ENCODE data around the gene ACP6. TPM values are rescaled to one million over a fixed set of nuclear protein-coding genes. Genes with fewer than 3 reads are reported as not detected.

The ACP6 gene
- polyA plus RNA-seq, 3 donors: 2.0 to 4.1 (median 2.1) TPM

DNA sequence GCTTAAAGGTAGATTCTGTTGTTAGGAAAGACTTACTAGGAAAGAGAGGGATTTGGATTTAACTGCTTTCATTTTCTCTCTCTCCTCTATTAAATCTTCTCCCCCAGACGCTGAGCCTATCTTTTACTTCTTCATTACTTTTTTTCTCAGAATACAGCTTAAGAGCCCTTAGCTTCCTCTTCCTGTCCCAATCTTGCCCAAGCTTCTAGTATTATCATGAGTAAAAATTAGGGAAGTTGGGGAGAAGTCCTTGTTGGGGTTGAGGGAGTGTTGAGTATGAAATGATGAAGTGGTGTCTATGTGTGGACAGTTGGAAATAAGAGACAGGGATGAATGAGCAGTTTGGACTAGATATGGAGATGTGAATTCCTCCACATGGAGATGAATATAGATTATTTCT, 35.0 kb downstream of the ACP6 start:
- Mint-ChIP-seq H3K27ac (peak overlapping the region; percentile 16 to 92 (median 80)), H3K4me1 (peaks cover 21% of the 10 kb centered on the region)

DNA sequence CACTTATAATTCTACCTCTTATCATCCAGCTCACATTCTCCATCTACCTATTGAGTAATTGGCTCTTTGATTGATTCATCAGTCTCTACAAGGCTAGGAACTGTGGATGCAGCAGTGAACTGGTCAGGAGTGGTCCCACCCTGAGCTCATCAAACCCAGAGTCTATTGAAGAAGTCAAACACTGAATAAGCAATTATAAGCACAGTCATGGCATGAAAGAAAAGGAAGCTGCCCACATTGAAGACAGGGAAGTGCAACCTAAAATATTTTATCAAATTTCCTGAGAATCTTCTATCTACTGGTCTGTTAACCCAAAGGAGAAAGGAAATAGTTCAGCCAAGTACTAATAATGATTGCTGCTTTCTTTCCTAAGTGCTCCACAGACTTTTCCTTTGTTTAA, 35.7 kb downstream of the ACP6 start:
- Mint-ChIP-seq H3K4me1 (peaks cover 21% of the 10 kb centered on the region), H3K27me3 (ENCODE audit: low read depth in 3 of 3) (peaks cover 0 to 7% (median 2%) of the 10 kb centered on the region in 3 donors), H3K27ac (peak overlapping the region; percentile 44 to 91 (median 77)), H3K4me3 (no peak overlapping the region), H3K36me3 (peaks cover 0 to 3% of the 10 kb centered on the region in 2 donors), H3K9me3 (peaks cover 0 to 2% (median 0%) of the 10 kb centered on the region in 7 donors)
- no peaks in the 10 kb centered on the region for H3K79me2 ChIP-seq (ENCODE audit: insufficient read depth, low read length)
- H3K27ac ChIP-seq (ENCODE audit: low read depth in 1 of 2, low read length in 2 of 2): peak overlapping the region in 1 of 2 donors; percentile 73
- DNase-seq: peak in 2 of 3 donors; percentile 37 to 42
- peak overlapping the region in 1 of 3 experiments; percentile 51 for H3K4me3 ChIP-seq (replicated peaks in 1 of 3; ENCODE audit: low read depth in 2 of 3, low read length in 3 of 3)
- TF ChIP-seq CTCF (IDR thresholded peaks at IDR 0.05): no peak
- H3K27me3 ChIP-seq (ENCODE audit: control insufficient read depth in 2 of 2, insufficient read depth in 2 of 2, low read length in 2 of 2): no peaks in the 10 kb centered on the region
- no peaks in the 10 kb centered on the region for H3K36me3 ChIP-seq (replicated peaks in 1 of 2; ENCODE audit: control insufficient read depth in 1 of 2, insufficient read depth in 2 of 2, low read length in 2 of 2)
- no peaks in the 10 kb centered on the region for H4K20me1 ChIP-seq (ENCODE audit: insufficient read depth, low read length)
- no peaks in the 10 kb centered on the region for H3K9me3 ChIP-seq (replicated peaks in 1 of 2; ENCODE audit: control insufficient read depth in 1 of 2, insufficient read depth in 1 of 2, low read length in 2 of 2)
- intact Hi-C loops (cut with micrococcal nuclease): no loop called here
- H3K4me1 ChIP-seq (ENCODE audit: control insufficient read depth in 1 of 2, insufficient read depth in 2 of 2, low read length in 2 of 2): peaks cover 24 to 29% of the 10 kb centered on the region in 2 donors
- H2AFZ ChIP-seq (ENCODE audit: insufficient read depth, low read depth, low read length, poor library complexity, severe bottlenecking): no peak overlapping the region
- no peak overlapping the region for H3K9ac ChIP-seq (ENCODE audit: insufficient read depth, low read length, poor library complexity, severe bottlenecking)
- H3K4me2 ChIP-seq (replicated peaks; ENCODE audit: extremely low read depth, low read length, poor library complexity, severe bottlenecking): peak overlapping the region; percentile 61

More for the DNA sequence above, 35.0 kb downstream of the ACP6 start:
- Mint-ChIP-seq H3K9me3 (peaks cover 0 to 2% (median 0%) of the 10 kb centered on the region in 7 donors), H3K4me3 (peak overlapping the region in 1 of 2 donors; percentile 66), H3K36me3 (peaks cover 0 to 3% of the 10 kb centered on the region in 2 donors), H3K27me3 (ENCODE audit: low read depth in 3 of 3) (peaks cover 0 to 7% (median 2%) of the 10 kb centered on the region in 3 donors)
- intact Hi-C loops (cut with micrococcal nuclease): no loop called here
- no peak for TF ChIP-seq CTCF (IDR thresholded peaks at IDR 0.05)
- Histone ChIP-seq H3K27me3 (ENCODE audit: control insufficient read depth in 2 of 2, insufficient read depth in 2 of 2, low read length in 2 of 2) (no peaks in the 10 kb centered on the region), H3K36me3 (replicated peaks in 1 of 2; ENCODE audit: control insufficient read depth in 1 of 2, insufficient read depth in 2 of 2, low read length in 2 of 2) (no peaks in the 10 kb centered on the region), H3K4me2 (replicated peaks; ENCODE audit: extremely low read depth, low read length, poor library complexity, severe bottlenecking) (peak overlapping the region; percentile 61), H2AFZ (ENCODE audit: insufficient read depth, low read depth, low read length, poor library complexity, severe bottlenecking) (no peak overlapping the region), H3K9ac (ENCODE audit: insufficient read depth, low read length, poor library complexity, severe bottlenecking) (no peak overlapping the region), H3K79me2 (ENCODE audit: insufficient read depth, low read length) (no peaks in the 10 kb centered on the region), H3K9me3 (replicated peaks in 1 of 2; ENCODE audit: control insufficient read depth in 1 of 2, insufficient read depth in 1 of 2, low read length in 2 of 2) (no peaks in the 10 kb centered on the region), H3K27ac (ENCODE audit: low read depth in 1 of 2, low read length in 2 of 2) (peak overlapping the region; percentile 19 to 73), H4K20me1 (ENCODE audit: insufficient read depth, low read length) (no peaks in the 10 kb centered on the region), H3K4me1 (ENCODE audit: control insufficient read depth in 1 of 2, insufficient read depth in 2 of 2, low read length in 2 of 2) (peaks cover 24 to 29% of the 10 kb centered on the region in 2 donors), H3K4me3 (replicated peaks in 1 of 3; ENCODE audit: low read depth in 2 of 3, low read length in 3 of 3) (peak overlapping the region in 1 of 3 experiments; percentile 51)
- WGBS (ENCODE audit: insufficient coverage): no CpG with 5 or more reads among the region's 1 CpG
- DNase-seq: peak; percentile 75 to 86 (median 85)
